ENCODE data around the gene MAML3. TPM values are rescaled to one million over a fixed set of nuclear protein-coding genes. Genes with fewer than 3 reads are reported as not detected.

The MAML3 gene
- total and polyA plus RNA-seq, 4 experiments from 2014 or later: 0.15 to 3.7 (median 1.7) TPM

DNA sequence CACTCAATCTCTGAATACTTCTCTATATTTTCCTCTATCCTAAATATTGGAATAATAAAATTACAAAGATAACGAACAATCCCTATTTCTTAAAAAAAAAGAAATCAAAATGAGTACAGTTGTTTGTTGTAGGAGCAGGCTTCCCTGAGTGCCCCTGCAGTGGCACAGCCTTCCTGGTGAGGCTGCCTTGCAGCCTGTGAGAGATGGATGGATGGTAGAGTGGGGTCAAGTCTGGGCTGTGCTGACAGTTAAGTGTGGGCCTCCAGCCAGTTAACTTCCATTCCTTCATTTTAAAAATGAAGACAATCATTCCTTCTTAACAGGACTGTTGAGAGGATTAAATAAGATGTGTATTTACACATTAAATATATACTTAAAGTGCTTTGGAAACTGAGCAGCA lies 351.5 kb downstream of the MAML3 start:
- no peak overlapping the region for H3K27ac ChIP-seq (ENCODE audit: low read depth, low read length)
- H3K36me3 ChIP-seq (ENCODE audit: insufficient read depth, low read length): no peaks in the 10 kb centered on the region
- DNase-seq: no peak
- Mint-ChIP-seq H3K27me3 (peaks cover 2 to 5% of the 10 kb centered on the region in 2 donors), H3K4me3 (no peak overlapping the region), H3K9me3 (peaks cover 0 to 3% (median 0%) of the 10 kb centered on the region in 8 donors), H3K36me3 (no peaks in the 10 kb centered on the region), H3K4me1 (peaks cover 0 to 13% (median 0%) of the 10 kb centered on the region in 4 donors), H3K27ac (no peak overlapping the region)
- CTCF ChIA-PET (ENCODE audit: partially characterized antibody): no interaction called here
- H3K4me1 ChIP-seq (ENCODE audit: insufficient read depth, low read length): no peaks in the 10 kb centered on the region
- POLR2A ChIA-PET (ENCODE audit: partially characterized antibody): no interaction called here
- no peaks in the 10 kb centered on the region for H3K9me3 ChIP-seq (ENCODE audit: control insufficient read depth in 1 of 2, low read length in 2 of 2)
- H3K4me3 ChIP-seq (ENCODE audit: low read length in 2 of 2): no peak overlapping the region
- no peaks in the 10 kb centered on the region for H3K27me3 ChIP-seq (ENCODE audit: insufficient read depth, low read length)
- intact Hi-C loops (cut with micrococcal nuclease): no loop called here

DNA sequence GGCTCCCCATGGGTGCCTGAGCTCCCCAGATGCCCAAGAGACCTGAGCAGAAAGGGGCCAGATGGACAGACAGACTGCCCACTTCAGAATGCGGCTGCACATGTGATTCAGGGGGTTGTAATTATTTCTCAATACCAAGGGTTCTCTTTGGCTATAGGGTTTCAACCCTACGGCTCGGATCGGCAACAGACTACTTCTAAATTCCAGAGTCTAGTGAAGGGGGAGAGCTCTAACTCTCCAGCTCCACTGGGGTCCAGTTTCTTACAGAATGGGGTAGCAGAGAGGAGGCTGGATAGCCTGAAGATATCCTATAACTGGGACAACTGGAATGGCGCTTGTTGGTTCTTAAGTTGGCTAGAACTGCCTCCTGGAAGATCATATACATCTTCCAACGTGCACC lies 352.1 kb downstream of the MAML3 start:
- DNase-seq: no peak
- Histone ChIP-seq H3K4me1 (ENCODE audit: insufficient read depth, low read length) (no peaks in the 10 kb centered on the region), H3K36me3 (ENCODE audit: insufficient read depth, low read length) (no peaks in the 10 kb centered on the region), H3K9me3 (ENCODE audit: control insufficient read depth in 1 of 2, low read length in 2 of 2) (no peaks in the 10 kb centered on the region), H3K27me3 (ENCODE audit: insufficient read depth, low read length) (no peaks in the 10 kb centered on the region), H3K4me3 (ENCODE audit: low read length in 2 of 2) (no peak overlapping the region), H3K27ac (ENCODE audit: low read depth, low read length) (no peak overlapping the region)
- H3K4me1 Mint-ChIP-seq: peaks cover 0 to 13% (median 0%) of the 10 kb centered on the region in 4 donors
- ChIA-PET CTCF (ENCODE audit: partially characterized antibody) (no interaction called here), POLR2A (ENCODE audit: partially characterized antibody) (no interaction called here)
- no peak overlapping the region for H3K4me3 Mint-ChIP-seq
- H3K27me3 Mint-ChIP-seq: peaks cover 0 to 3% of the 10 kb centered on the region in 2 donors
- no peaks in the 10 kb centered on the region for H3K9me3 Mint-ChIP-seq
- no peak overlapping the region for H3K27ac Mint-ChIP-seq
- intact Hi-C loops (cut with micrococcal nuclease): no loop called here
- H3K36me3 Mint-ChIP-seq: no peaks in the 10 kb centered on the region

DNA sequence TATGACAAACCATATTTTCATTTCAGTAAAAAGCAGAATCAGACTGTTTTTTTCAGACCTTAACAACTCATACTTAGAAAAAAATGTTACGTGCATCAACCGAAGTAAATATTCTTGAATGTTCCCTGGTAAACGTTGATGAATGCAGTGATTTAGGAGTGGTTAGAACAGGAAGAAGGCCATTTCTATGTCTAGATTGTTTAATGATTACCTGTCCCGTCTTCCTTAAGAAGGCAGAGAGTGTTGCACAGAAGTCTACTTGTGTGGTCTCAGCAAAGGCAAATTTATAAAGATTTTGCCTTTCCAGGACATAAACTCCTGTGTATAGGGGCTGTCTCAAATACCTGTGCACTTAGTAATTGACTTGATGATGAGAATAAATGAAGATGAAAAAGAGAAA lies 353.9 kb downstream of the MAML3 start:
- Histone ChIP-seq H3K4me3 (ENCODE audit: low read length in 2 of 2) (no peak overlapping the region), H3K9me3 (ENCODE audit: control insufficient read depth in 1 of 2, low read length in 2 of 2) (no peaks in the 10 kb centered on the region), H3K27me3 (ENCODE audit: insufficient read depth, low read length) (no peaks in the 10 kb centered on the region), H3K4me1 (ENCODE audit: insufficient read depth, low read length) (no peaks in the 10 kb centered on the region), H3K36me3 (ENCODE audit: insufficient read depth, low read length) (no peaks in the 10 kb centered on the region), H3K27ac (ENCODE audit: low read depth, low read length) (no peak overlapping the region)
- intact Hi-C loops (cut with micrococcal nuclease): no loop called here
- DNase-seq: no peak
- H3K4me1 Mint-ChIP-seq: peaks cover 0 to 13% (median 0%) of the 10 kb centered on the region in 4 donors
- no peak overlapping the region for H3K27ac Mint-ChIP-seq
- ChIA-PET POLR2A (ENCODE audit: partially characterized antibody) (no interaction called here), CTCF (ENCODE audit: partially characterized antibody) (interaction anchor here (0.9 kb wide), 1 partner anchor 8 kb away, joined by 4 read pairs; no protein-coding TSS in a partner anchor)
- no peaks in the 10 kb centered on the region for H3K36me3 Mint-ChIP-seq
- H3K9me3 Mint-ChIP-seq: no peaks in the 10 kb centered on the region
- peaks cover 0 to 3% of the 10 kb centered on the region in 2 donors for H3K27me3 Mint-ChIP-seq
- no peak overlapping the region for H3K4me3 Mint-ChIP-seq

DNA sequence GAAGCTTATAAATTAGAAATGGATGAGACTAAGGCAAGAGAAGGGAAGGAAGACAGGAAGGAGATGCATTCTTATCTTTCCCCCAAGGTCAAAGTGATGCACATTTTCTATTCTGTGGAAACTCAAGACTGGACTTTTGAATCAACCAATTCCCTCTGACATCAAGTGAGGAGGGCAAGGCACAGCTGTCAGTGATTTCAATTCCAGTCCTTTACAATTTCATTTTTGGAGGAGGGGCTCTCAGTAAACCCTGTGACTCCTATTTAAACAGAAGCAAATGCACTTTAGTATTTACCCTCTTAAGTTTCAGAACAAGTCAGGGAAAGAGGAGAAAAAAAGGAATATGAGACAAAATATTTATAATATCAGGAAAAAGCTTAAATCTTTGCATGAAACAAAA lies 354.4 kb downstream of the MAML3 start:
- CTCF ChIA-PET (ENCODE audit: partially characterized antibody): interaction anchor here (0.6 kb wide), 1 partner anchor 86 kb away, joined by 4 read pairs; no protein-coding TSS in a partner anchor

DNA sequence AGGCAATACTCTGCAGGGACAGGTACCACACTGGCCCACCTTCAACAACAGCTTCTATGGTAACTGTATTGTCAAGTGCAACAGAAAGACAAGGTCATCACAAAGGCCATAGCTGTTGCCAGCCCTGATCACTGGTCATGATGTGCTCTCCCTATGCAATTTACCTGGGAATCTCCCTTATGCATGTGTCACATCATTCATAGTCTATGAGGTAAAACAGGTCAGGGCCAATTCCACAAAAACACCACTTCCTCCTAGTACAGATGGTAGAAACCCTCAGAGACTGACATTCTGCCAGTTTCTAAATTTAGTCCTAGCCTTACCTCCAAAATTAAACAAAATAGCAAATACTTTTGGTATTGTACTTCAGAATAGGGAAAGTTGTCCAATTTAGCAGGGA lies 355.5 kb downstream of the MAML3 start:
- no peak overlapping the region for H3K27ac ChIP-seq (ENCODE audit: low read depth, low read length)
- Mint-ChIP-seq H3K9me3 (no peaks in the 10 kb centered on the region), H3K4me3 (no peak overlapping the region), H3K36me3 (no peaks in the 10 kb centered on the region), H3K27me3 (peaks cover 0 to 2% of the 10 kb centered on the region in 2 donors), H3K27ac (no peak overlapping the region), H3K4me1 (peaks cover 0 to 7% (median 0%) of the 10 kb centered on the region in 4 donors)
- H3K4me1 ChIP-seq (ENCODE audit: insufficient read depth, low read length): no peaks in the 10 kb centered on the region
- intact Hi-C loops (cut with micrococcal nuclease): no loop called here
- no peaks in the 10 kb centered on the region for H3K36me3 ChIP-seq (ENCODE audit: insufficient read depth, low read length)
- H3K4me3 ChIP-seq (ENCODE audit: low read length in 2 of 2): no peak overlapping the region
- DNase-seq: no peak
- H3K27me3 ChIP-seq (ENCODE audit: insufficient read depth, low read length): no peaks in the 10 kb centered on the region
- ChIA-PET CTCF (ENCODE audit: partially characterized antibody) (no interaction called here), POLR2A (ENCODE audit: partially characterized antibody) (no interaction called here)
- H3K9me3 ChIP-seq (ENCODE audit: control insufficient read depth in 1 of 2, low read length in 2 of 2): no peaks in the 10 kb centered on the region

More for the DNA sequence above, 354.4 kb downstream of the MAML3 start:
- Histone ChIP-seq H3K4me1 (ENCODE audit: insufficient read depth, low read length) (no peaks in the 10 kb centered on the region), H3K9me3 (ENCODE audit: control insufficient read depth in 1 of 2, low read length in 2 of 2) (no peaks in the 10 kb centered on the region), H3K27ac (ENCODE audit: low read depth, low read length) (no peak overlapping the region), H3K36me3 (ENCODE audit: insufficient read depth, low read length) (no peaks in the 10 kb centered on the region), H3K4me3 (ENCODE audit: low read length in 2 of 2) (no peak overlapping the region), H3K27me3 (ENCODE audit: insufficient read depth, low read length) (no peaks in the 10 kb centered on the region)
- intact Hi-C loops (cut with micrococcal nuclease): no loop called here
- POLR2A ChIA-PET (ENCODE audit: partially characterized antibody): no interaction called here
- peaks cover 0 to 13% (median 0%) of the 10 kb centered on the region in 4 donors for H3K4me1 Mint-ChIP-seq
- no peak for DNase-seq
- H3K27ac Mint-ChIP-seq: no peak overlapping the region
- H3K27me3 Mint-ChIP-seq: peaks cover 0 to 3% of the 10 kb centered on the region in 2 donors
- H3K4me3 Mint-ChIP-seq: no peak overlapping the region
- H3K36me3 Mint-ChIP-seq: no peaks in the 10 kb centered on the region
- H3K9me3 Mint-ChIP-seq: no peaks in the 10 kb centered on the region

DNA sequence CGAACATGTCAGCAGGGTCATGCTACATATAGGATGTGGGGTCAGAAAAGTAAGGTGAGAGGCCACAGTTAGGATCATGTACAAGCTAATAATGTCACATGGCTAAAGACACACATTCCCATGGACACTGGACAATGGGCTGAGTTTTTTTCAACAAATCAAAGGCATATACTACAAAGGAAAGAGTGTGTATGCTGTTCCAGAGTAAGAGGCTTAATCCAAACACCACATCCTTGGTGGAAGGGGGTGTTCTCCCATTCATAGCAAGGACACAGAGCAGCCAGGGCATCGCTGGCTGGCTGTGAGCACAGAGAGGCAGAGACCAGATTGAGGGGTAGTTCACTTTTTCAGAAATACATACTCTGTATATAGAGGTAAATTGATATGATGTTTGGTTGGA lies 356.7 kb downstream of the MAML3 start:
- intact Hi-C loops (cut with micrococcal nuclease): no loop called here
- H3K4me1 ChIP-seq (ENCODE audit: insufficient read depth, low read length): no peaks in the 10 kb centered on the region
- no peaks in the 10 kb centered on the region for H3K36me3 ChIP-seq (ENCODE audit: insufficient read depth, low read length)
- Mint-ChIP-seq H3K9me3 (no peaks in the 10 kb centered on the region), H3K4me1 (no peaks in the 10 kb centered on the region), H3K4me3 (no peak overlapping the region), H3K36me3 (no peaks in the 10 kb centered on the region), H3K27ac (no peak overlapping the region), H3K27me3 (peaks cover 2% of the 10 kb centered on the region in 2 donors)
- CTCF ChIA-PET (ENCODE audit: partially characterized antibody): no interaction called here
- no peak overlapping the region for H3K27ac ChIP-seq (ENCODE audit: low read depth, low read length)
- POLR2A ChIA-PET (ENCODE audit: partially characterized antibody): no interaction called here
- H3K9me3 ChIP-seq (ENCODE audit: control insufficient read depth in 1 of 2, low read length in 2 of 2): no peaks in the 10 kb centered on the region
- no peak overlapping the region for H3K4me3 ChIP-seq (ENCODE audit: low read length in 2 of 2)
- DNase-seq: no peak
- no peaks in the 10 kb centered on the region for H3K27me3 ChIP-seq (ENCODE audit: insufficient read depth, low read length)

DNA sequence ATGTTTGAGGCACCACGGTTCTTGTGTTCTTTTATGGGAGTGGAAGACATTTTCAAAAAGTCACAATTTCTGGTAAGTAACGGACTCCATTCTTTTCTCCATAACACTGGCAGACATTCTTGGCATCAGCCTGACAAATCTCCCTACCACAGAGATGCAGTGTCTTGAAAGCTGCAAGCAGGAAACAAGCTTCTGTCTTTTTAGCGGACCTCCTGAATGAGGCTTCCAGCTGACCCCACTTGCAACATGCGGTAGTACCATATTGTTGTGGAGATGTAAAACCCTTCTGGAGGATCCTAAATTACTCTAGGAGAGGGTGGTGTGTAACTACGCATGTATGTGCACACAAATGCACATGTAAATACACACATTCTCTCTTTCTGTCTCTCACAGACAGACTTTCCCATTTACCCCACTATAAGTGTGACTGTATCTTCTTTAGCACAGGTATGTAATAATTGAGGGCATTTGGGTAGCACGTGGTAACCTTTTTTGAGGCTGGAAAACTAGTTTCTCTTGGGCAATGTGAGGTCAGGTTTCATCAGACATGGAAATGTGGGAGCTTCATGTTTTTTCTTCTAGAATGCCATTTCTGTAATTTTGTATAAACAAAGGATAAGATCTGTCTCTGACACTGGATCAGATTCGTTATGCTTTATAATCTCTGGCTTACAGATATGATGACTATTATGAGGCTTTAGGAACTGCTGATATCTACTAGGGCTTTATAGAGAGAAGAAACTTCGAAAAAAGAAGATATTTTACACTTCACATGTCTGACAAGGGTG lies 358.3 kb downstream of the MAML3 start:
- DNase-seq: no peak
- Mint-ChIP-seq H3K4me3 (no peak overlapping the region), H3K27ac (no peak overlapping the region), H3K9me3 (no peaks in the 10 kb centered on the region), H3K27me3 (peaks cover 2% of the 10 kb centered on the region in 2 donors), H3K4me1 (no peaks in the 10 kb centered on the region), H3K36me3 (no peaks in the 10 kb centered on the region)
- no peak overlapping the region for H3K27ac ChIP-seq (ENCODE audit: low read depth, low read length)
- CTCF ChIA-PET (ENCODE audit: partially characterized antibody): no interaction called here
- no peaks in the 10 kb centered on the region for H3K4me1 ChIP-seq (ENCODE audit: insufficient read depth, low read length)
- no peak overlapping the region for H3K4me3 ChIP-seq (ENCODE audit: low read length in 2 of 2)
- no peaks in the 10 kb centered on the region for H3K9me3 ChIP-seq (ENCODE audit: control insufficient read depth in 1 of 2, low read length in 2 of 2)
- POLR2A ChIA-PET (ENCODE audit: partially characterized antibody): no interaction called here
- intact Hi-C loops (cut with micrococcal nuclease): no loop called here
- H3K36me3 ChIP-seq (ENCODE audit: insufficient read depth, low read length): no peaks in the 10 kb centered on the region
- H3K27me3 ChIP-seq (ENCODE audit: insufficient read depth, low read length): no peaks in the 10 kb centered on the region
